ENCODE results near the gene HS1BP3. TPM values are rescaled to one million over a fixed set of nuclear protein-coding genes. Genes with fewer than 3 reads are reported as not detected.

HS1BP3 gene
- total and polyA plus RNA-seq, 7 experiments from 2014 or later = 12.0 to 19.0 (median 17.3) TPM

DNA sequence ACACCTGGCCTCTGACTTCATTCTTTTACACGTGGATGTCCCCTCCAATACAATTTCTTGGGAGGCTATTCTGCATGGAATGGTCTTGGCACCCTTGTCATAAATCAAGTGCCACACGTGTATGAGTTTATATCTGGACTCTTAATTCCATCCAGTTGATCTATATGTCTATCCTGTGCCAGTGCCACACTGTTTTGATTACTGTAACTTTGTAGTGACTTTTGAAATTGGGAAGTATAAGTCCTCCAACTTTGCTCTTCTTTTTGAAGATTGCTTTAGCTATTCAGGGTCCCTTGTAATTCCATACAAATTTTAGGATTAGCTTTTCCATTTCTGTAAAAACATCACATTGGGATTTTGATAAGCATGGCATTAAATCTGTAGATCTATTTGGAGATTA lies 43.5 kb downstream of the HS1BP3 start:
- H3K4me3 Mint-ChIP-seq = no peak overlapping the region
- peaks cover 0 to 15% (median 4%) of the 10 kb centered on the region in 11 donors for H3K9me3 Mint-ChIP-seq
- peaks cover 0 to 18% (median 5%) of the 10 kb centered on the region in 5 donors for H3K36me3 Mint-ChIP-seq
- H3K27ac Mint-ChIP-seq = no peak overlapping the region
- intact Hi-C loops (cut with micrococcal nuclease) = no loop called here
- POLR2A ChIA-PET = no interaction called here
- DNase-seq (no peak), ATAC-seq (no peak)
- no peaks in the 10 kb centered on the region for H3K4me1 ChIP-seq (ENCODE audit: control insufficient read depth in 2 of 2, insufficient read depth in 2 of 2, low read length in 2 of 2)
- no peaks in the 10 kb centered on the region for H3K36me3 ChIP-seq (ENCODE audit: control insufficient read depth in 2 of 3, insufficient read depth in 3 of 3, low read length in 3 of 3)
- H3K9me3 ChIP-seq (ENCODE audit: control insufficient read depth in 2 of 3, low read length in 3 of 3) = no peaks in the 10 kb centered on the region
- H3K4me3 ChIP-seq (ENCODE audit: low read length) = no peak overlapping the region
- CTCF ChIA-PET = interaction anchor here (0.7 kb wide), 1 partner anchor 157 kb away, joined by 3 read pairs; no protein-coding TSS in a partner anchor
- peaks cover 0 to 2% (median 0%) of the 10 kb centered on the region in 5 donors for H3K27me3 Mint-ChIP-seq
- no peak overlapping the region for H3K27ac ChIP-seq (ENCODE audit: low read depth, low read length)
- H3K27me3 ChIP-seq (ENCODE audit: control insufficient read depth in 2 of 2, insufficient read depth in 2 of 2, low read length in 2 of 2) = no peaks in the 10 kb centered on the region
- no peaks in the 10 kb centered on the region for H3K4me1 Mint-ChIP-seq

DNA sequence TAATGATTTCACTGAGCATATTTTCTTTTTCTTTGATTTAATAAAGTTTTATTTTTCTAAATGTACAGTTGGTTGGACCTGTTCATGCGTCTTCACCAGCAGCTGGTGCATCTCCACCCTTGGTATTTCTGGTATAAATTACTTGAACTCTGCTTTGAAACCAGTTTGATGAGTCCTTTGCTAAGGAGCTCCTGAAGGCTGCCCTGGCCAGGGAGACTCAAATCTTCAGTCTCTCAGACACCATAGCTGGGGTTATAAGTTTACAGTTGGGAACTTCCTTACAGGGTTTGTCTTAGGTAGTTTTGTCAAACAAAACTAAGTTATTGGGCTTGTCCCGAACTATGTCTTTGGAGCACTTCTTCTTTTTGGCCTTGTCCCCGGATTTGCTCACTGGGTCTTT lies 44.7 kb downstream of the HS1BP3 start:
- H3K27me3 ChIP-seq (ENCODE audit: control insufficient read depth in 2 of 2, insufficient read depth in 2 of 2, low read length in 2 of 2) = no peaks in the 10 kb centered on the region
- no peak overlapping the region for H3K27ac ChIP-seq (ENCODE audit: low read depth, low read length)
- H3K4me3 Mint-ChIP-seq = no peak overlapping the region
- H3K9me3 Mint-ChIP-seq = peaks cover 0 to 15% (median 4%) of the 10 kb centered on the region in 11 donors
- H3K4me1 ChIP-seq (ENCODE audit: control insufficient read depth in 2 of 2, insufficient read depth in 2 of 2, low read length in 2 of 2) = no peaks in the 10 kb centered on the region
- ATAC-seq = no peak
- no peak overlapping the region for H3K27ac Mint-ChIP-seq
- peaks cover 0 to 2% (median 0%) of the 10 kb centered on the region in 5 donors for H3K27me3 Mint-ChIP-seq
- H3K36me3 Mint-ChIP-seq = peaks cover 0 to 17% (median 5%) of the 10 kb centered on the region in 5 donors
- POLR2A ChIA-PET = no interaction called here
- H3K4me3 ChIP-seq (ENCODE audit: low read length) = no peak overlapping the region
- intact Hi-C loops (cut with micrococcal nuclease) = no loop called here
- CTCF ChIA-PET = interaction anchor here (0.7 kb wide), 1 partner anchor 9 kb away, joined by 4 read pairs; no protein-coding TSS in a partner anchor
- H3K4me1 Mint-ChIP-seq = no peaks in the 10 kb centered on the region
- no peaks in the 10 kb centered on the region for H3K36me3 ChIP-seq (ENCODE audit: control insufficient read depth in 2 of 3, insufficient read depth in 3 of 3, low read length in 3 of 3)
- no peak for DNase-seq
- H3K9me3 ChIP-seq (ENCODE audit: control insufficient read depth in 2 of 3, low read length in 3 of 3) = no peaks in the 10 kb centered on the region

- no peaks in the 10 kb centered on the region for H3K27me3 ChIP-seq (ENCODE audit: control insufficient read depth in 2 of 2, insufficient read depth in 2 of 2, low read length in 2 of 2)
- H3K27ac ChIP-seq (ENCODE audit: low read depth, low read length) = no peak overlapping the region
- intact Hi-C loops (cut with micrococcal nuclease) = no loop called here
- H3K27ac Mint-ChIP-seq = no peak overlapping the region
- no peaks in the 10 kb centered on the region for H3K4me1 ChIP-seq (ENCODE audit: control insufficient read depth in 2 of 2, insufficient read depth in 2 of 2, low read length in 2 of 2)
- H3K36me3 ChIP-seq (ENCODE audit: control insufficient read depth in 2 of 3, insufficient read depth in 3 of 3, low read length in 3 of 3) = no peaks in the 10 kb centered on the region
- H3K9me3 ChIP-seq (ENCODE audit: control insufficient read depth in 2 of 3, low read length in 3 of 3) = no peaks in the 10 kb centered on the region
- H3K4me3 ChIP-seq (ENCODE audit: low read length) = no peak overlapping the region
- no peak for ATAC-seq
- H3K36me3 Mint-ChIP-seq = peaks cover 0 to 14% (median 5%) of the 10 kb centered on the region in 5 donors
- ChIA-PET CTCF (interaction anchor here (0.6 kb wide), 1 partner anchor 357 kb away, joined by 3 read pairs; no protein-coding TSS in a partner anchor), POLR2A (no interaction called here)
- no peak for DNase-seq
- no peak overlapping the region for H3K4me3 Mint-ChIP-seq
- no peaks in the 10 kb centered on the region for H3K4me1 Mint-ChIP-seq
- peaks cover 0 to 2% (median 0%) of the 10 kb centered on the region in 5 donors for H3K27me3 Mint-ChIP-seq
- peaks cover 0 to 15% (median 4%) of the 10 kb centered on the region in 11 donors for H3K9me3 Mint-ChIP-seq
Observed at GRCh38 chr2:20604951-20605381, 45.9 kb downstream of the HS1BP3 start.

GRCh38 chr2:20604401-20604911 lies 46.4 kb downstream of the HS1BP3 start:
- Histone ChIP-seq H3K4me1 (ENCODE audit: control insufficient read depth in 2 of 2, insufficient read depth in 2 of 2, low read length in 2 of 2) (no peaks in the 10 kb centered on the region), H3K4me3 (ENCODE audit: low read length) (no peak overlapping the region), H3K9me3 (ENCODE audit: control insufficient read depth in 2 of 3, low read length in 3 of 3) (no peaks in the 10 kb centered on the region), H3K27me3 (ENCODE audit: control insufficient read depth in 2 of 2, insufficient read depth in 2 of 2, low read length in 2 of 2) (no peaks in the 10 kb centered on the region), H3K27ac (ENCODE audit: low read depth, low read length) (no peak overlapping the region), H3K36me3 (ENCODE audit: control insufficient read depth in 2 of 3, insufficient read depth in 3 of 3, low read length in 3 of 3) (no peaks in the 10 kb centered on the region)
- intact Hi-C loops (cut with micrococcal nuclease) = no loop called here
- Mint-ChIP-seq H3K9me3 (peaks cover 0 to 15% (median 4%) of the 10 kb centered on the region in 11 donors), H3K27me3 (peaks cover 0 to 2% (median 0%) of the 10 kb centered on the region in 5 donors), H3K4me3 (no peak overlapping the region), H3K36me3 (peaks cover 0 to 14% (median 5%) of the 10 kb centered on the region in 5 donors), H3K4me1 (no peaks in the 10 kb centered on the region), H3K27ac (no peak overlapping the region)
- ChIA-PET POLR2A (no interaction called here), CTCF (no interaction called here)
- DNase-seq = no peak
- ATAC-seq = no peak

- H3K27me3 ChIP-seq (ENCODE audit: control insufficient read depth in 2 of 2, insufficient read depth in 2 of 2, low read length in 2 of 2) = no peaks in the 10 kb centered on the region
- no peak overlapping the region for H3K4me3 Mint-ChIP-seq
- H3K9me3 ChIP-seq (ENCODE audit: control insufficient read depth in 2 of 3, low read length in 3 of 3) = no peaks in the 10 kb centered on the region
- H3K27me3 Mint-ChIP-seq = peaks cover 0 to 2% (median 0%) of the 10 kb centered on the region in 5 donors
- no peak overlapping the region for H3K27ac ChIP-seq (ENCODE audit: low read depth, low read length)
- CTCF ChIA-PET = no interaction called here
- H3K9me3 Mint-ChIP-seq = peaks cover 0 to 14% (median 4%) of the 10 kb centered on the region in 11 donors
- peaks cover 0 to 13% (median 4%) of the 10 kb centered on the region in 5 donors for H3K36me3 Mint-ChIP-seq
- no peaks in the 10 kb centered on the region for H3K4me1 ChIP-seq (ENCODE audit: control insufficient read depth in 2 of 2, insufficient read depth in 2 of 2, low read length in 2 of 2)
- POLR2A ChIA-PET = no interaction called here
- ATAC-seq (no peak), DNase-seq (no peak)
- intact Hi-C loops (cut with micrococcal nuclease) = no loop called here
- H3K4me3 ChIP-seq (ENCODE audit: low read length) = no peak overlapping the region
- H3K36me3 ChIP-seq (ENCODE audit: control insufficient read depth in 2 of 3, insufficient read depth in 3 of 3, low read length in 3 of 3) = no peaks in the 10 kb centered on the region
- H3K4me1 Mint-ChIP-seq = no peaks in the 10 kb centered on the region
- no peak overlapping the region for H3K27ac Mint-ChIP-seq
Observed at GRCh38 chr2:20603791-20604190, 47.1 kb downstream of the HS1BP3 start.

DNA sequence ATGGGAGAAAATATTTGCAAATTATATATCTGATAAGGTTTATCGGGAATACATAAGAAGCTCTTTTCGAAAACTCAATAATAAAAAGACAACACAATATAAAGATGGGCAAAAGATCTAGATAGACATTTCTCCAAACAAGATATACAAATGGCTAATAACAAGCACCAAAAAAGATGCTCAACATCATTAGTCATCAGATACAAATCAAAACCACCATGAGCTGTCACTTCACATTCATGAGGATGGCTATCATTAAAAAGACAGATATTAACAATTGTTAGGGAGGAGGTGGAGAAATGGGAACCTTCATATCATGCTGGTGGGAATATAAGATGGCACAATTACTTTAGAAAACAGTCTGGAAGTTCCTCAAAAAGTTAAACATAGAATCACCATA lies 48.1 kb downstream of the HS1BP3 start:
- H3K36me3 ChIP-seq (ENCODE audit: control insufficient read depth in 2 of 3, insufficient read depth in 3 of 3, low read length in 3 of 3) = no peaks in the 10 kb centered on the region
- Mint-ChIP-seq H3K9me3 (peaks cover 0 to 5% (median under 1%) of the 10 kb centered on the region in 11 donors), H3K4me3 (no peak overlapping the region), H3K27me3 (peaks cover 0 to 2% (median 0%) of the 10 kb centered on the region in 5 donors), H3K27ac (no peak overlapping the region), H3K36me3 (peaks cover 0 to 5% (median 0%) of the 10 kb centered on the region in 5 donors), H3K4me1 (no peaks in the 10 kb centered on the region)
- intact Hi-C loops (cut with micrococcal nuclease) = no loop called here
- ATAC-seq (no peak), DNase-seq (no peak)
- POLR2A ChIA-PET = no interaction called here
- H3K9me3 ChIP-seq (ENCODE audit: control insufficient read depth in 2 of 3, low read length in 3 of 3) = no peaks in the 10 kb centered on the region
- no peak overlapping the region for H3K27ac ChIP-seq (ENCODE audit: low read depth, low read length)
- H3K4me1 ChIP-seq (ENCODE audit: control insufficient read depth in 2 of 2, insufficient read depth in 2 of 2, low read length in 2 of 2) = no peaks in the 10 kb centered on the region
- no peak overlapping the region for H3K4me3 ChIP-seq (ENCODE audit: low read length)
- H3K27me3 ChIP-seq (ENCODE audit: control insufficient read depth in 2 of 2, insufficient read depth in 2 of 2, low read length in 2 of 2) = no peaks in the 10 kb centered on the region
- CTCF ChIA-PET = no interaction called here

GRCh38 chr2:20600756-20601325 lies 50.1 kb downstream of the HS1BP3 start:
- no peak overlapping the region for H3K4me3 ChIP-seq (ENCODE audit: low read length)
- ATAC-seq (no peak), DNase-seq (no peak)
- H3K36me3 Mint-ChIP-seq = no peaks in the 10 kb centered on the region
- CTCF ChIA-PET = no interaction called here
- H3K4me1 Mint-ChIP-seq = peaks cover 0 to 7% (median 3%) of the 10 kb centered on the region in 7 donors
- H3K9me3 ChIP-seq (ENCODE audit: control insufficient read depth in 2 of 3, low read length in 3 of 3) = no peaks in the 10 kb centered on the region
- H3K27me3 ChIP-seq (ENCODE audit: control insufficient read depth in 2 of 2, insufficient read depth in 2 of 2, low read length in 2 of 2) = no peaks in the 10 kb centered on the region
- POLR2A ChIA-PET = no interaction called here
- H3K9me3 Mint-ChIP-seq = no peaks in the 10 kb centered on the region
- intact Hi-C loops (cut with micrococcal nuclease) = no loop called here
- H3K4me3 Mint-ChIP-seq = no peak overlapping the region
- H3K27me3 Mint-ChIP-seq = no peaks in the 10 kb centered on the region
- H3K27ac ChIP-seq (ENCODE audit: low read depth, low read length) = no peak overlapping the region
- no peaks in the 10 kb centered on the region for H3K36me3 ChIP-seq (ENCODE audit: control insufficient read depth in 2 of 3, insufficient read depth in 3 of 3, low read length in 3 of 3)
- H3K4me1 ChIP-seq (ENCODE audit: control insufficient read depth in 2 of 2, insufficient read depth in 2 of 2, low read length in 2 of 2) = no peaks in the 10 kb centered on the region
- no peak overlapping the region for H3K27ac Mint-ChIP-seq
